Mucosa of descending colon (tissue), 3 donors: ENCODE results near the gene RNF11. TPM values are rescaled to one million over a fixed set of nuclear protein-coding genes. Genes with fewer than 3 reads are reported as not detected.
A peak's percentile ranks its signal among the peaks of the same experiment; 100 is the strongest.

Experiments
- ATAC-seq: fragments of 200-7000 bp; cut with Tn5 transposase; one replicate; pipeline ENCODE4 v1.9.1; 2020; ENCODE audit warnings: mild to moderate bottlenecking, moderate library complexity
- DNase-seq, 3 donors: peaks; one replicate each; pipeline ENCODE4 v3.0.0-alpha.2; 2020
- H3K36me3 ChIP-seq: fragments of 200-600 bp; one replicate; pipeline ENCODE4 v1.8.0; 2021; ENCODE audit warnings: low read depth, mild to moderate bottlenecking
- H3K4me1 ChIP-seq: fragments of 200-600 bp; one replicate; pipeline ENCODE4 v1.8.0; 2021; ENCODE audit warnings: low read depth, mild to moderate bottlenecking
- H3K4me3 ChIP-seq: fragments of 200-600 bp; one replicate; pipeline ENCODE4 v1.8.0; 2021; ENCODE audit warnings: mild to moderate bottlenecking
- H3K9me3 ChIP-seq: fragments of 200-600 bp; one replicate; pipeline ENCODE4 v1.8.0; 2021; ENCODE audit warnings: mild to moderate bottlenecking
- CTCF ChIP-seq: fragments of 200-600 bp; IDR thresholded peaks from one replicate; pipeline ENCODE4 v1.8.0; 2022; ENCODE audit warnings: antibody characterized with exemption, mild to moderate bottlenecking
- intact Hi-C, 2 donors: fragments of 100-400 bp; cut with DNase I in 1 of 2; cut with micrococcal nuclease in 1 of 2; formaldehyde crosslinking; loops; one replicate each; pipeline versions ENCODE4 v1.11.0 to v1.11.1; 2022; cut with DNase I, micrococcal nuclease
- total RNA-seq, 3 donors: library from RNA; stranded (reverse); fragmentation: NEBNext Ultra II Directional in 2 of 3; extraction: Animal tissue kit (Norgen Biotek cat#: 25700) in 2 of 3; gene quantifications; one replicate each; pipeline versions ENCODE4 v1.2.1 to v1.2.4, GENCODE V29; 2021 to 2023
- donor health status: DM: no; HTN: no; CAD: no; lungs with moderate emphysema.
- donor health status: DM: no; HTN: no; CAD: no.
- donor health status: DM: no; HTN: yes; CAD: no.

Gene RNF11
- total RNA-seq, 3 donors from 2014 or later, result 66.7 to 117 (median 84.7) TPM

- no peaks in the 10 kb centered on the region for H3K36me3 ChIP-seq
- intact Hi-C loops, result no loop called here
- no peaks in the 10 kb centered on the region for H3K9me3 ChIP-seq
- no peak for ATAC-seq
- peaks cover 7% of the 10 kb centered on the region for H3K4me1 ChIP-seq
- TF ChIP-seq CTCF, result no peak
- H3K4me3 ChIP-seq, result no peak overlapping the region
- DNase-seq, result no peak
Measured at GRCh38 chr1:51263147-51263877, 27.2 kb downstream of the RNF11 start.

DNA sequence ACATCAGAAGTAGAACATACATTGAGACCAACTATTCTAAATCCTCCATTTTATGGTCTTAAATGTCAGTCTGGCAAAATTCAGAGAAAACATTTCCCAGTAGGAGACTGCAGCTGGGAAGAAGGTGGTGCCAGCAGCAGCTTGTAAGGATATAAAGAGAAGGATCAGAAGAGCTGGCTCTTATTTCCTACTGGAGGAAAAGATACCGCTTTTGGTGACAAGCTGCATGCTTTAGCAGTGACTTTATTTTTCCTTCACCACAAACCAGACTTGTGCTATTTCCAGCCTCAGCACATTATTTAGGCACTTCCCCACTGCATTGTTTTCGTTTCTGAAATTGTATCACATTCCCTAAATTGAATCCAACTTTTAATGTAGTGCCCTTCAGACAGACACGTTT lies 28.4 kb downstream of the RNF11 start:
- TF ChIP-seq CTCF, result no peak
- no peak overlapping the region for H3K4me3 ChIP-seq
- DNase-seq (no peak), ATAC-seq (peak; percentile 35)
- no peaks in the 10 kb centered on the region for H3K36me3 ChIP-seq
- H3K4me1 ChIP-seq, result peaks cover 7% of the 10 kb centered on the region
- H3K9me3 ChIP-seq, result no peaks in the 10 kb centered on the region
- intact Hi-C loops, result no loop called here

- no peak for TF ChIP-seq CTCF
- H3K4me1 ChIP-seq, result peaks cover 7% of the 10 kb centered on the region
- intact Hi-C loops, result no loop called here
Measured at GRCh38 chr1:51265618-51266017, 29.5 kb downstream of the RNF11 start.

GRCh38 chr1:51266181-51266580 lies 30.1 kb downstream of the RNF11 start:
- no peak for TF ChIP-seq CTCF
- intact Hi-C loops, result no loop called here
- no peak overlapping the region for H3K4me3 ChIP-seq
- DNase-seq, result no peak
- H3K36me3 ChIP-seq, result no peaks in the 10 kb centered on the region
- no peak for ATAC-seq
- peaks cover 7% of the 10 kb centered on the region for H3K4me1 ChIP-seq
- H3K9me3 ChIP-seq, result no peaks in the 10 kb centered on the region

More at GRCh38 chr1:51265618-51266017, 29.5 kb downstream of the RNF11 start:
- Histone ChIP-seq H3K36me3 (no peaks in the 10 kb centered on the region), H3K9me3 (no peaks in the 10 kb centered on the region), H3K4me3 (no peak overlapping the region)
- no peak for DNase-seq
- ATAC-seq, result no peak

DNA sequence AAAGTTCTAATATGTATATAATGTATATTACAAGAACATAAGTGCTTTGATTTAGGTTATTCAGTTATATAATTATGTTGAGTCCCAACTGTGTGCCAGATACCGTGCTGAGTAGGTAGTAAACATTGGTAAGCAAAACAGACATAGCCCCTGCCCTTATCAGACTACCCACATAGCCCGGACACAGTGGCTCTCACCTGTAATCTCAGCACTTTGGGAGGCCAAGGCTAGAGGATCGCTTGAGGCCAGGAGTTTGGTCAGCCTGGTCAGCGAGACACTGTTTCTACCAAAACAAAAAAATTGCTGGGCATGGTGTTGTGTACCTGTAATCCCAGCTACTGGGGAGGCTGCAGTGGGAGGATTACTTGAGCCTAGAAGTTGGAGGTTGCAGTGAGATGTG lies 30.7 kb downstream of the RNF11 start:
- ATAC-seq (no peak), DNase-seq (no peak)
- peaks cover 7% of the 10 kb centered on the region for H3K4me1 ChIP-seq
- H3K4me3 ChIP-seq, result no peak overlapping the region
- no peaks in the 10 kb centered on the region for H3K9me3 ChIP-seq
- TF ChIP-seq CTCF, result no peak
- H3K36me3 ChIP-seq, result no peaks in the 10 kb centered on the region
- intact Hi-C loops, result no loop called here
